Measurements from ENCODE around the gene NKD1. TPM values are rescaled to one million over a fixed set of nuclear protein-coding genes. Genes with fewer than 3 reads are reported as not detected.

NKD1 gene
- total and polyA plus RNA-seq, 2 donors, result 0.90 to 0.98 TPM

- Histone ChIP-seq H3K4me3 (ENCODE audit: low read length in 2 of 2) (no peak overlapping the region), H3K27ac (ENCODE audit: low read depth in 1 of 2, low read length in 1 of 2) (no peak overlapping the region), H3K36me3 (ENCODE audit: control insufficient read depth in 2 of 2, insufficient read depth in 2 of 2, low read length in 1 of 2) (no peaks in the 10 kb centered on the region), H3K9me3 (ENCODE audit: control insufficient read depth in 2 of 2, insufficient read depth in 1 of 2, low read length in 1 of 2) (peaks cover 0 to 8% of the 10 kb centered on the region in 2 donors), H3K4me1 (ENCODE audit: control insufficient read depth in 2 of 2, insufficient read depth in 2 of 2, low read length in 2 of 2) (no peaks in the 10 kb centered on the region), H3K27me3 (ENCODE audit: control insufficient read depth in 2 of 2, insufficient read depth in 1 of 2, low read length in 1 of 2) (peaks cover 4 to 15% of the 10 kb centered on the region in 2 donors)
- WGBS, result 82% methylated on average over 2 of the region's 2 CpGs
- no peak for DNase-seq (ENCODE audit: low read depth in 6 of 9, low spot score in 9 of 9)
Observed at GRCh38 chr16:50517450-50518252, 30.5 kb upstream of the NKD1 start.

GRCh38 chr16:50519001-50519400 lies 29.2 kb upstream of the NKD1 start:
- Histone ChIP-seq H3K9me3 (ENCODE audit: control insufficient read depth in 2 of 2, insufficient read depth in 1 of 2, low read length in 1 of 2) (peaks cover 0 to 8% of the 10 kb centered on the region in 2 donors), H3K27me3 (ENCODE audit: control insufficient read depth in 2 of 2, insufficient read depth in 1 of 2, low read length in 1 of 2) (peaks cover 4 to 15% of the 10 kb centered on the region in 2 donors), H3K27ac (ENCODE audit: low read depth in 1 of 2, low read length in 1 of 2) (no peak overlapping the region), H3K4me1 (ENCODE audit: control insufficient read depth in 2 of 2, insufficient read depth in 2 of 2, low read length in 2 of 2) (no peaks in the 10 kb centered on the region), H3K4me3 (ENCODE audit: low read length in 2 of 2) (no peak overlapping the region), H3K36me3 (ENCODE audit: control insufficient read depth in 2 of 2, insufficient read depth in 2 of 2, low read length in 1 of 2) (no peaks in the 10 kb centered on the region)
- 84% methylated on average over 5 of the region's 5 CpGs for WGBS
- no peak for DNase-seq (ENCODE audit: low read depth in 6 of 9, low spot score in 9 of 9)

- Histone ChIP-seq H3K4me1 (ENCODE audit: control insufficient read depth in 2 of 2, insufficient read depth in 2 of 2, low read length in 2 of 2) (no peaks in the 10 kb centered on the region), H3K27ac (ENCODE audit: low read depth in 1 of 2, low read length in 1 of 2) (no peak overlapping the region), H3K27me3 (ENCODE audit: control insufficient read depth in 2 of 2, insufficient read depth in 1 of 2, low read length in 1 of 2) (peaks cover 4 to 15% of the 10 kb centered on the region in 2 donors), H3K9me3 (ENCODE audit: control insufficient read depth in 2 of 2, insufficient read depth in 1 of 2, low read length in 1 of 2) (peaks cover 0 to 8% of the 10 kb centered on the region in 2 donors), H3K36me3 (ENCODE audit: control insufficient read depth in 2 of 2, insufficient read depth in 2 of 2, low read length in 1 of 2) (no peaks in the 10 kb centered on the region), H3K4me3 (ENCODE audit: low read length in 2 of 2) (no peak overlapping the region)
- 82% methylated on average over 3 of the region's 3 CpGs for WGBS
- no peak for DNase-seq (ENCODE audit: low read depth in 6 of 9, low spot score in 9 of 9)
Observed at GRCh38 chr16:50519602-50520001, 28.6 kb upstream of the NKD1 start.

GRCh38 chr16:50520451-50521245 lies 27.5 kb upstream of the NKD1 start:
- DNase-seq (ENCODE audit: low read depth in 6 of 9, low spot score in 9 of 9), result no peak
- Histone ChIP-seq H3K36me3 (ENCODE audit: control insufficient read depth in 2 of 2, insufficient read depth in 2 of 2, low read length in 1 of 2) (no peaks in the 10 kb centered on the region), H3K9me3 (ENCODE audit: control insufficient read depth in 2 of 2, insufficient read depth in 1 of 2, low read length in 1 of 2) (peaks cover 0 to 8% of the 10 kb centered on the region in 2 donors), H3K4me3 (ENCODE audit: low read length in 2 of 2) (no peak overlapping the region), H3K27me3 (ENCODE audit: control insufficient read depth in 2 of 2, insufficient read depth in 1 of 2, low read length in 1 of 2) (peaks cover 4 to 13% of the 10 kb centered on the region in 2 donors), H3K27ac (ENCODE audit: low read depth in 1 of 2, low read length in 1 of 2) (no peak overlapping the region), H3K4me1 (ENCODE audit: control insufficient read depth in 2 of 2, insufficient read depth in 2 of 2, low read length in 2 of 2) (no peaks in the 10 kb centered on the region)
- WGBS, result 60% methylated on average over 6 of the region's 6 CpGs

- peaks cover 0 to 8% of the 10 kb centered on the region in 2 donors for H3K9me3 ChIP-seq (ENCODE audit: control insufficient read depth in 2 of 2, insufficient read depth in 1 of 2, low read length in 1 of 2)
- no peak for DNase-seq (ENCODE audit: low read depth in 6 of 9, low spot score in 9 of 9)
- H3K4me1 ChIP-seq (ENCODE audit: control insufficient read depth in 2 of 2, insufficient read depth in 2 of 2, low read length in 2 of 2), result no peaks in the 10 kb centered on the region
- H3K27ac ChIP-seq (ENCODE audit: low read depth in 1 of 2, low read length in 1 of 2), result no peak overlapping the region
- H3K4me3 ChIP-seq (ENCODE audit: low read length in 2 of 2), result no peak overlapping the region
- peaks cover 4 to 13% of the 10 kb centered on the region in 2 donors for H3K27me3 ChIP-seq (ENCODE audit: control insufficient read depth in 2 of 2, insufficient read depth in 1 of 2, low read length in 1 of 2)
- WGBS, result 83% methylated on average over 9 of the region's 9 CpGs
- no peaks in the 10 kb centered on the region for H3K36me3 ChIP-seq (ENCODE audit: control insufficient read depth in 2 of 2, insufficient read depth in 2 of 2, low read length in 1 of 2)
Observed at GRCh38 chr16:50521246-50521900, 26.8 kb upstream of the NKD1 start.

GRCh38 chr16:50522324-50522723 lies 25.9 kb upstream of the NKD1 start:
- no peak for DNase-seq (ENCODE audit: low read depth in 6 of 9, low spot score in 9 of 9)
- 83% methylated on average over 5 of the region's 5 CpGs for WGBS
- Histone ChIP-seq H3K27ac (ENCODE audit: low read depth in 1 of 2, low read length in 1 of 2) (no peak overlapping the region), H3K4me3 (ENCODE audit: low read length in 2 of 2) (no peak overlapping the region), H3K27me3 (ENCODE audit: control insufficient read depth in 2 of 2, insufficient read depth in 1 of 2, low read length in 1 of 2) (peaks cover 4 to 13% of the 10 kb centered on the region in 2 donors), H3K36me3 (ENCODE audit: control insufficient read depth in 2 of 2, insufficient read depth in 2 of 2, low read length in 1 of 2) (no peaks in the 10 kb centered on the region), H3K9me3 (ENCODE audit: control insufficient read depth in 2 of 2, insufficient read depth in 1 of 2, low read length in 1 of 2) (peaks cover 0 to 6% of the 10 kb centered on the region in 2 donors), H3K4me1 (ENCODE audit: control insufficient read depth in 2 of 2, insufficient read depth in 2 of 2, low read length in 2 of 2) (no peaks in the 10 kb centered on the region)

- Histone ChIP-seq H3K4me1 (ENCODE audit: control insufficient read depth in 2 of 2, insufficient read depth in 2 of 2, low read length in 2 of 2) (no peaks in the 10 kb centered on the region), H3K9me3 (ENCODE audit: control insufficient read depth in 2 of 2, insufficient read depth in 1 of 2, low read length in 1 of 2) (no peaks in the 10 kb centered on the region), H3K36me3 (ENCODE audit: control insufficient read depth in 2 of 2, insufficient read depth in 2 of 2, low read length in 1 of 2) (no peaks in the 10 kb centered on the region), H3K4me3 (ENCODE audit: low read length in 2 of 2) (no peak overlapping the region), H3K27me3 (ENCODE audit: control insufficient read depth in 2 of 2, insufficient read depth in 1 of 2, low read length in 1 of 2) (peaks cover 4 to 9% of the 10 kb centered on the region in 2 donors), H3K27ac (ENCODE audit: low read depth in 1 of 2, low read length in 1 of 2) (no peak overlapping the region)
- no peak for DNase-seq (ENCODE audit: low read depth in 6 of 9, low spot score in 9 of 9)
- 95% methylated on average over 7 of the region's 7 CpGs for WGBS
Observed at GRCh38 chr16:50523710-50524109, 24.5 kb upstream of the NKD1 start.

- WGBS, result 97% methylated on average over 3 of the region's 3 CpGs
- peaks cover 4 to 9% of the 10 kb centered on the region in 2 donors for H3K27me3 ChIP-seq (ENCODE audit: control insufficient read depth in 2 of 2, insufficient read depth in 1 of 2, low read length in 1 of 2)
- H3K4me1 ChIP-seq (ENCODE audit: control insufficient read depth in 2 of 2, insufficient read depth in 2 of 2, low read length in 2 of 2), result no peaks in the 10 kb centered on the region
- H3K36me3 ChIP-seq (ENCODE audit: control insufficient read depth in 2 of 2, insufficient read depth in 2 of 2, low read length in 1 of 2), result no peaks in the 10 kb centered on the region
- DNase-seq (ENCODE audit: low read depth in 6 of 9, low spot score in 9 of 9), result no peak
- H3K27ac ChIP-seq (ENCODE audit: low read depth in 1 of 2, low read length in 1 of 2), result no peak overlapping the region
- H3K9me3 ChIP-seq (ENCODE audit: control insufficient read depth in 2 of 2, insufficient read depth in 1 of 2, low read length in 1 of 2), result peaks cover 0 to 1% of the 10 kb centered on the region in 2 donors
- no peak overlapping the region for H3K4me3 ChIP-seq (ENCODE audit: low read length in 2 of 2)
Observed at GRCh38 chr16:50525262-50525661, 22.9 kb upstream of the NKD1 start.

- DNase-seq (ENCODE audit: low read depth in 6 of 9, low spot score in 9 of 9), result no peak
Observed at GRCh38 chr16:50525716-50526115, 22.5 kb upstream of the NKD1 start.

More at GRCh38 chr16:50525716-50526115, 22.5 kb upstream of the NKD1 start:
- Histone ChIP-seq H3K4me3 (ENCODE audit: low read length in 2 of 2) (no peak overlapping the region), H3K4me1 (ENCODE audit: control insufficient read depth in 2 of 2, insufficient read depth in 2 of 2, low read length in 2 of 2) (no peaks in the 10 kb centered on the region), H3K27ac (ENCODE audit: low read depth in 1 of 2, low read length in 1 of 2) (no peak overlapping the region), H3K36me3 (ENCODE audit: control insufficient read depth in 2 of 2, insufficient read depth in 2 of 2, low read length in 1 of 2) (no peaks in the 10 kb centered on the region), H3K27me3 (ENCODE audit: control insufficient read depth in 2 of 2, insufficient read depth in 1 of 2, low read length in 1 of 2) (peaks cover 4 to 7% of the 10 kb centered on the region in 2 donors), H3K9me3 (ENCODE audit: control insufficient read depth in 2 of 2, insufficient read depth in 1 of 2, low read length in 1 of 2) (peaks cover 0 to 1% of the 10 kb centered on the region in 2 donors)
- 97% methylated on average over 6 of the region's 6 CpGs for WGBS

Measured in thymus (tissue), 11 donors.